ENCODE data around the gene LRRC8E. TPM values are rescaled to one million over a fixed set of nuclear protein-coding genes. Genes with fewer than 3 reads are reported as not detected.

The LRRC8E gene
- total RNA-seq, 1 experiment from 2014 or later: 24.1 TPM

- peak overlapping the region; percentile 87 for H2AFZ ChIP-seq
- peaks cover 23% of the 10 kb centered on the region for H3K4me1 ChIP-seq (replicated peaks; ENCODE audit: insufficient read depth)
Measured at GRCh38 chr19:7920519-7921301, 32.4 kb downstream of the LRRC8E start.

GRCh38 chr19:7921302-7921966, 33.1 kb downstream of the LRRC8E start:
- intact Hi-C loops (cut with micrococcal nuclease; ENCODE audit: unreplicated experiment): loop anchor here (2.0 to 10.0 kb wide), 2 partner anchors 51 to 247 kb away; partner anchors contain the start of gene MCEMP1
- Histone ChIP-seq H3K27me3 (ENCODE audit: insufficient read depth, low read depth) (peaks cover 8% of the 10 kb centered on the region), H3K4me1 (replicated peaks; ENCODE audit: insufficient read depth) (peaks cover 23% of the 10 kb centered on the region), H3K4me2 (peak overlapping the region; percentile 80), H3K27ac (peak overlapping the region; percentile 36), H3K79me2 (ENCODE audit: low read depth) (0 out of 2 replicates have a peak, but pooled peaks cover 5% of the 10 kb centered on the region), H3K4me3 (peak overlapping the region; percentile 58), H3K9me2 (ENCODE audit: insufficient read depth) (no peaks in the 10 kb centered on the region), H3K36me3 (ENCODE audit: low read depth) (no peaks in the 10 kb centered on the region), H3K9me3 (ENCODE audit: insufficient read depth, low read depth) (no peaks in the 10 kb centered on the region), H2AFZ (no peak overlapping the region), H4K20me1 (ENCODE audit: insufficient read depth) (no peaks in the 10 kb centered on the region; the same call in 1 of the 2 replicates), H3F3A (ENCODE audit: insufficient read depth, low read depth) (peaks cover 41% of the 10 kb centered on the region)
- TSS peak; percentile 62 for BruUV-seq (replicated peaks)
- POLR2A ChIA-PET (ENCODE audit: unreplicated experiment): interaction anchor here (0.6 to 1.5 kb wide), 5 partner anchors 52 to 823 kb away, joined by 3 to 13 read pairs (median 3); no protein-coding TSS in a partner anchor
- TF ChIP-seq, protein P1, sequence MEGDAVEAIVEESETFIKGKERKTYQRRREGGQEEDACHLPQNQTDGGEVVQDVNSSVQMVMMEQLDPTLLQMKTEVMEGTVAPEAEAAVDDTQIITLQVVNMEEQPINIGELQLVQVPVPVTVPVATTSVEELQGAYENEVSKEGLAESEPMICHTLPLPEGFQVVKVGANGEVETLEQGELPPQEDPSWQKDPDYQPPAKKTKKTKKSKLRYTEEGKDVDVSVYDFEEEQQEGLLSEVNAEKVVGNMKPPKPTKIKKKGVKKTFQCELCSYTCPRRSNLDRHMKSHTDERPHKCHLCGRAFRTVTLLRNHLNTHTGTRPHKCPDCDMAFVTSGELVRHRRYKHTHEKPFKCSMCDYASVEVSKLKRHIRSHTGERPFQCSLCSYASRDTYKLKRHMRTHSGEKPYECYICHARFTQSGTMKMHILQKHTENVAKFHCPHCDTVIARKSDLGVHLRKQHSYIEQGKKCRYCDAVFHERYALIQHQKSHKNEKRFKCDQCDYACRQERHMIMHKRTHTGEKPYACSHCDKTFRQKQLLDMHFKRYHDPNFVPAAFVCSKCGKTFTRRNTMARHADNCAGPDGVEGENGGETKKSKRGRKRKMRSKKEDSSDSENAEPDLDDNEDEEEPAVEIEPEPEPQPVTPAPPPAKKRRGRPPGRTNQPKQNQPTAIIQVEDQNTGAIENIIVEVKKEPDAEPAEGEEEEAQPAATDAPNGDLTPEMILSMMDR (conservative IDR thresholded peaks at IDR 0.05): no peak
- no peak for TF ChIP-seq EZH2 (IDR thresholded peaks at IDR 0.05; ENCODE audit: low read depth)
- CTCF ChIA-PET: interaction anchor here (0.5 to 2.3 kb wide), 3 partner anchors 18 to 52 kb away, joined by 3 to 20 read pairs (median 7); partner anchors contain the start of genes MAP2K7 and TIMM44
- DNase-seq: no peak

More at GRCh38 chr19:7920519-7921301, 32.4 kb downstream of the LRRC8E start:
- ChIA-PET POLR2A (ENCODE audit: unreplicated experiment) (interaction anchor here (0.6 to 1.5 kb wide), 17 partner anchors 17 to 851 kb away, joined by 3 to 39 read pairs (median 5); partner anchors contain the start of genes MAP2K7, PET100, TIMM44 and XAB2), CTCF (interaction anchor here (0.6 to 2.3 kb wide), 10 partner anchors 10 to 421 kb away, joined by 3 to 20 read pairs (median 5); partner anchors contain the start of genes MAP2K7 and TIMM44)
- no TSS peak for BruUV-seq (replicated peaks)
- intact Hi-C loops (cut with micrococcal nuclease; ENCODE audit: unreplicated experiment): loop anchor here (1.0 to 10.0 kb wide), 3 partner anchors 50 to 246 kb away; partner anchors contain the start of gene MCEMP1
- 0 out of 2 replicates have a peak, but pooled peaks cover 5% of the 10 kb centered on the region for H3K79me2 ChIP-seq (ENCODE audit: low read depth)
- H3K36me3 ChIP-seq (ENCODE audit: low read depth): no peaks in the 10 kb centered on the region
- peak overlapping the region; percentile 46 for H3K27ac ChIP-seq
- DNase-seq: peak; percentile 83 to 94
- peak overlapping the region; percentile 77 for H3K4me3 ChIP-seq
- H3K9me2 ChIP-seq (ENCODE audit: insufficient read depth): no peaks in the 10 kb centered on the region
- peak overlapping the region; percentile 98 for H3K4me2 ChIP-seq
- TF ChIP-seq EZH2 (IDR thresholded peaks at IDR 0.05; ENCODE audit: low read depth): no peak
- TF ChIP-seq, protein P1 (conservative IDR thresholded peaks at IDR 0.05): no peak
- H3K27me3 ChIP-seq (ENCODE audit: insufficient read depth, low read depth): peaks cover 15% of the 10 kb centered on the region
- H3F3A ChIP-seq (ENCODE audit: insufficient read depth, low read depth): peaks cover 40% of the 10 kb centered on the region
- H4K20me1 ChIP-seq (ENCODE audit: insufficient read depth): no peaks in the 10 kb centered on the region; the same call in 1 of the 2 replicates
- H3K9me3 ChIP-seq (ENCODE audit: insufficient read depth, low read depth): no peaks in the 10 kb centered on the region
